ENCODE data around the gene GPATCH4. TPM values are rescaled to one million over a fixed set of nuclear protein-coding genes. Genes with fewer than 3 reads are reported as not detected.

GPATCH4 gene
- total and polyA plus RNA-seq, 2 of the 4 experiments (the other 2 are of a cell fraction): 32.6 to 41.8 TPM

DNA sequence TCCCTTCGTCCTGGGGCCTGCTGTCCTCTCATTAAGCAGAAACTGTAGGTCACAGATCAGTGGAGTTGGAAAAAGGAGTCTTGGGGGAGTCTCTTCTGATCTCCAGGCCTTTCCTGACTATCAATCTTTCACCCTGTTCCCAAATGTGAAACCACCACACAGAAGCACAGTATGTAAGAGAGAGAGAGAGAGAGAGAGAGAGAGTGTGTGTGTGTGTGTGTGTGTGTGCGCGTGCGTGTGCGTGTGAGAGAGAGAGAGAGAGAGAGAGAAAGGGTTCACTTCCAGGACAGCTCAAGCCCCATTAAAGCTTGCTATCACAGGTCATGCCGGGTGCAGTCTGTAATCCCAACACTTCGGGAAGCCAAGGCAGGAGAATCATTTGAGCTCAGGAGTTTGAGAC, 23.2 kb downstream of the GPATCH4 start:
- in situ Hi-C loops (cut with MboI; ENCODE audit: low sequenced_read_pairs): no loop called here
- no peak overlapping the region for H2BK5ac ChIP-seq (ENCODE audit: low read depth, low read length, poor library complexity, severe bottlenecking)

More for the DNA sequence above, 23.2 kb downstream of the GPATCH4 start:
- Histone ChIP-seq H4K5ac (ENCODE audit: low read depth, low read length) (no peak overlapping the region), H2BK15ac (ENCODE audit: low read depth, low read length) (no peak overlapping the region), H3K4me1 (ENCODE audit: control insufficient read depth, insufficient read depth, low read length) (no peaks in the 10 kb centered on the region), H3K14ac (replicated peaks; ENCODE audit: low read depth, low read length) (no peak overlapping the region), H2BK120ac (ENCODE audit: low read depth, low read length) (no peak overlapping the region), H2AK5ac (ENCODE audit: low read depth, low read length) (no peak overlapping the region), H3K56ac (ENCODE audit: extremely low read depth, insufficient read depth, low read length) (no peak overlapping the region), H3K9me3 (ENCODE audit: control insufficient read depth, insufficient read depth, low read length) (no peaks in the 10 kb centered on the region), H2BK20ac (ENCODE audit: low read depth, low read length) (no peak overlapping the region), H3K23ac (ENCODE audit: low read depth, low read length) (no peak overlapping the region), H3K4me3 (ENCODE audit: insufficient read depth, low read depth, low read length) (no peak overlapping the region), H3K79me1 (ENCODE audit: low read depth in 1 of 2, low read length in 2 of 2) (no peaks in the 10 kb centered on the region), H3K9ac (ENCODE audit: low read depth, low read length) (no peak overlapping the region; the same call in 1 of the 2 replicates), H3K27ac (ENCODE audit: insufficient read depth, low read length) (no peak overlapping the region), H2AFZ (replicated peaks; ENCODE audit: low read length, poor library complexity) (no peak overlapping the region), H3K4ac (ENCODE audit: low read depth, low read length) (no peak overlapping the region), H4K20me1 (ENCODE audit: insufficient read depth, low read length) (no peaks in the 10 kb centered on the region), H2AK9ac (replicated peaks; ENCODE audit: low read depth, low read length, poor library complexity) (no peak overlapping the region), H3K18ac (ENCODE audit: low read depth, low read length) (no peak overlapping the region), H3K9me1 (ENCODE audit: insufficient read depth, low read length) (no peaks in the 10 kb centered on the region), H3K4me2 (ENCODE audit: low read depth, low read length) (no peak overlapping the region), H4K91ac (ENCODE audit: insufficient read depth, low read depth, low read length) (no peak overlapping the region), H3K36me3 (ENCODE audit: control insufficient read depth, insufficient read depth, low read length) (no peaks in the 10 kb centered on the region), H4K8ac (ENCODE audit: low read depth in 2 of 2, low read length in 2 of 2) (no peak overlapping the region), H3K27me3 (ENCODE audit: control insufficient read depth, insufficient read depth, low read length) (peaks cover 20% of the 10 kb centered on the region)
- intact Hi-C loops (cut with micrococcal nuclease): no loop called here
- DNase-seq: no peak
- ChIA-PET POLR2A (ENCODE audit: unreplicated experiment) (no interaction called here), CTCF (no interaction called here)
- no TSS peak for BruUV-seq (replicated peaks)
- TF ChIP-seq SMC3 (IDR thresholded peaks at IDR 0.05; ENCODE audit: low read depth, low read length) (no peak), RCOR1 (IDR thresholded peaks at IDR 0.05; ENCODE audit: insufficient replicate concordance, low read length) (no peak), CTCF (conservative IDR thresholded peaks at IDR 0.05; ENCODE audit: low read depth, low read length) (no peak), CHD1 (IDR thresholded peaks at IDR 0.05; ENCODE audit: low read depth, low read length) (no peak), RAD21 (IDR thresholded peaks at IDR 0.05; ENCODE audit: low read length) (no peak), NFE2L2 (IDR thresholded peaks at IDR 0.05; ENCODE audit: low read depth, low read length) (no peak), MAFK (IDR thresholded peaks at IDR 0.05; ENCODE audit: low read depth, low read length) (no peak), FOS (IDR thresholded peaks at IDR 0.05; ENCODE audit: low read depth, low read length) (no peak), RFX5 (IDR thresholded peaks at IDR 0.05; ENCODE audit: low read depth, low read length) (no peak), ELK1 (IDR thresholded peaks at IDR 0.05; ENCODE audit: borderline replicate concordance, low read depth, low read length) (no peak), CEBPB (IDR thresholded peaks at IDR 0.05; ENCODE audit: low read depth, low read length) (no peak), MAZ (IDR thresholded peaks at IDR 0.05; ENCODE audit: borderline replicate concordance, low read depth, low read length) (no peak), MXI1 (IDR thresholded peaks at IDR 0.05; ENCODE audit: borderline replicate concordance, low read depth, low read length) (no peak), POLR2A (IDR thresholded peaks at IDR 0.05; ENCODE audit: low read depth, low read length) (no peak), BHLHE40 (IDR thresholded peaks at IDR 0.05; ENCODE audit: low read depth, low read length) (no peak)
- TF ChIP-seq, protein P1, sequence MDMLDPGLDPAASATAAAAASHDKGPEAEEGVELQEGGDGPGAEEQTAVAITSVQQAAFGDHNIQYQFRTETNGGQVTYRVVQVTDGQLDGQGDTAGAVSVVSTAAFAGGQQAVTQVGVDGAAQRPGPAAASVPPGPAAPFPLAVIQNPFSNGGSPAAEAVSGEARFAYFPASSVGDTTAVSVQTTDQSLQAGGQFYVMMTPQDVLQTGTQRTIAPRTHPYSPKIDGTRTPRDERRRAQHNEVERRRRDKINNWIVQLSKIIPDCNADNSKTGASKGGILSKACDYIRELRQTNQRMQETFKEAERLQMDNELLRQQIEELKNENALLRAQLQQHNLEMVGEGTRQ (IDR thresholded peaks at IDR 0.05; ENCODE audit: low read depth, low read length): no peak
- ATAC-seq (ENCODE audit: low read depth): no peak
- no CpG with 5 or more reads among the region's 7 CpGs for whole genome bisulfite sequencing, 2 experiments (ENCODE audit: extremely low coverage in 2 of 2, insufficient read length in 1 of 2)
- dilution Hi-C loops (cut with HindIII; ENCODE audit: low sequenced_read_pairs, unreplicated experiment): no loop called here

All from IMR-90 (cell line).